Stimulated activated CD8-positive, alpha-beta memory T cell treated with anti-CD3 and anti-CD28 coated beads, Interleukin-7, amount 100 ng/mL, for 1 hour (primary cell): ENCODE data around the gene GSG1L.

Experiments
- DNase-seq, 2 donors: peaks; one replicate each; pipeline ENCODE4 v3.0.0-alpha.2; 2020; ENCODE audit warnings: low read depth in 2 of 2

GSG1L gene

GRCh38 chr16:28091656-28092055, 28.1 kb upstream of the GSG1L start:
- DNase-seq, result no peak

DNA sequence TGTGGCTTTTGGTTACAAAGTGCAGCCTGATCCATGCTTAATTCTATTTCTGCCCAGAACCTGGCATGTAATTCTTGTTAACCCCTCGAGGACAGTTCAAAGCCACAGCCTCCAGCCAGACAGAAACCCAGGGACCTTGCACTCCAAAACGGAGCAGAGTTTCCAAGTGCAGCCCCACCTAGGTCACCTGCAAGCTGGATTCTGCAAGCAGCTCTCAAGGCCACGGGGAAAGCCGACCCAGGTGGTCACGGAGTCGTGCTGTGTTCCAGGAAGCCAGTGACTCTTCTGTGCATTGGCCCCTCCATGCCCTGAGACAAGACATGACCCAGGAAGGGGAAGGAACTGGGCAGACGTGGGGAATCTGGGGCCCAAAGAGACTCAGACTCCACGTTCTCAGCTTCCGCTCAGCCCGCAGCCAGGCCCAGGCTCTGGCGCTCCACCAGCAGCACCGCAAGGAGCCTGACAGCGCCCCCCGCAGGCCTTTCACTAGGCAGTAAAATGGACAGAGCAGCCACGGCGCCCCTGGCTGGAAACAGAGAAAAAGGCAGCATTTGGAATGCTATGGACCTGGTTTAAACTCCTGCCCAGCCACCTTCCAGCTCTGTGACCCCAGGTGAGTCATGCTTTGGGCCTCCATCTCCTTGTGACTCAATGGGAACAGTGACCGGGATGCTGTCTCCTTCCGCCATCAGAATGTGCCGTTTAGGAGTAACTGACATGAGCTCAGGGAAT, 27.3 kb upstream of the GSG1L start:
- DNase-seq, result no peak

DNA sequence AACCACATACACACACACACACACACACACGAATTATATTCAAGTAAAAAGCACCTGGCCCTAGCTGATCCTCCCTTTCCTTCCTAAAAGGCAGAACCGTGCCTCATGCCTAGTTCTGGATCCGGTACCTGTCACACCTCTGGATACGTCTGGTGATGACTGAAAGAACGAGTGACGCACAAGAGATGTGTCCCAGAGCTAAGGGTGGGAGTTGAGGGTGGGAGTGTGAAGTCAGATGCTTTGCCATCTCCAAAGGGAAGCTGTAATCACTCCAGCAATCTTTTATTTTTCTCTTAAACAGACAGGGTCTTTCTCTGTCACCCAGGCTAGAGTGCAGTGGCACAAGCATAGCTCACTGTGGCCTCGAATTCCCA, 26.5 kb upstream of the GSG1L start:
- no peak for DNase-seq

- DNase-seq, result no peak
Measured at GRCh38 chr16:28089205-28089991, 25.9 kb upstream of the GSG1L start.

DNA sequence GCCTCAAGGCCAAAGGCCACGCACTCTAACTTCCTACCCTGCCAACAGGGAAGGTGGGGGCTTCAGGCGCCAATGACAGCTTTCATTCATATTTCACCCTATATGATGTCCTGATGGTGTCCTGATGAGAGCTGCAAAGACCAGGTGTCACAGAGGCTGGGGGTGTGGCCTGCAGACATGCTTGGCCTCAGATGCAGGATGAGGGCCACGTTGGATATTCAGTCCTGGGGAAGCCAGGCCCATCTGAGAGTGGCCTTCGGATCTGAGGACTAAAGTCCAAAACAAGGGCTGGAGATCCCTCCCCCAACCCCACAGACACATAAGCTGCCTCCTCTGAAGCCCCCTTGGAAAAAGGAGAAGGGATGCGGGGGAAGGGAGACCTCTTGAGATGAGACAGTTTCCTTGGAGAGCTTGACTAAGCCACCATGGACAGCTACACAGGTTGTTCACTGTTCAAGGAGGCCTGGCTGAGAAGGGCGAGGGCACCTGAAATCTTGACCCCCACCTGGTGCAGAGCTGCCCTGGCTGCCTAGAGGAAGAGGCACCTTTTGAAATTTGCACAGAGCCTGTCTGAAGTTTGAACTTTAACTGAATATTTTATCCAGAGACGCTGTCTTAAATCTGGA, 24.3 kb upstream of the GSG1L start:
- DNase-seq, result no peak

DNA sequence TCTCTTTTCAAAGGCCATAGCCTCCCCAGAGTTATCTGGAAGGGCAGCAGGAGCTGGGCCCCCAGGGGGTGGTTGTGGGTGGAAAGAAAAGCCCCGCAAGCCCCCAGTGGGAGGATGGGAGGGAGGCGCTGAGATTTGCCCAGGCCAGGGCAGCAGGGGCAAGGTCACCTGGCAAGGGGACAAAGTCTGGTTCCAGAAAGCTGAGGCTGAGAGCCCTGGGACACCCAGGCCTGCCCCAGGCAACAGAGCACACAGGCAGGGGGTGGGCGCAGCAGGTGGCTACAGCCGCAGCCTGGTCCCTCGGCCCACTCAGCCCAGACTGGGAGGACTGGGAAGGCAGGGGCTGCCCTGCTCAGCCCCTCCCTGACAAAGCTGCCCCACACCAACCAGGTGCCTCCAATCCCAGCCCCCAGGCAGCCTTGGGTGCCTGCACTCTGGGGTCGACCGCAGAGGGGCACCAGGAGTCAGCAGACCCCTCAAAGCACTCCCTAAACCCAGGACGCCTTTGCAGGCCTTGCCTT, 23.7 kb upstream of the GSG1L start:
- DNase-seq, result no peak

DNA sequence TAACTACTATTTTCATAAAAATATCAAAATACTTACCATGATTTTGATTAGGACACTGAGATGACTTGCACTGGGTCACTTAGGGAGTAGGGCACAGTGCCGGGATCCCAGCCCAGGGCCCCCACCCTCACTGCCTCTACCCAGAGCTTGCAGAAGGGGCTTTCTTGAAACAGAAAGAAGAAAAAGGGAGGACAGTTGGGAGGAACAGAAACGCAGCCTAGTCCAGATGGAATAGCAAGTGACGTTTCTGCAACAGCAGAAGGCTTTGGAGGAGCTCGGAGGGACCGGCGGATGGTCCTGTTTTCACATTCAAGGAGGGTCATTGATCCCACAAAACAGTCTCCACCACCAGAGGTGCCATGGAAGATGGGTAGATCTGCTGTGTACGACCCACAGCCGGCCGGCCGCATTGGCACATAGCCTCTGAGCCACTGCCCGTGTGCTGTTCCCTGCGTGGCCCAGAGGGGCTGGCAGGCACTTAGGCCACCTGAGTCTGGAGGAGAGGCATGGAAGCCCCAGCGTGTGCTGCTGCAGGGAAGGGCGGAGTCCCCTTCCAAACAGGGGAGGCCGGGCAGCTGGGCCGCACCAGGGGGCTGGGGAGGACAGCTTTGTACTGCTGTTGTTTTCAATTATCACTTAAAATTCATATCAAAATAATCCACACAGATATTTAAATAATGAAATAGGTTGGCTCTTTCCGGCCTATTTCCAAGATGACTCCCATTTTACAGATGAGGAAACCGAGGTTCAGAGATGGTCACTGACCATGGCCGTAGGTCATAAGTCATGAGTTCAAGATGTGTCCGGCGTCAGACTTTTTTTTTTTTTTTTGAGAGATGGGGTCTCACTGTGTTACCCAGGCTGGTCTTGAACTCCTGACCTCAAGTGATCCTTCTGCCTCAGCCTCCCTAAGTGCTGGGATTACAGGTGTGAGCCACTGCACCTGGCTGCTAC, 22.9 kb upstream of the GSG1L start:
- DNase-seq, result no peak

DNA sequence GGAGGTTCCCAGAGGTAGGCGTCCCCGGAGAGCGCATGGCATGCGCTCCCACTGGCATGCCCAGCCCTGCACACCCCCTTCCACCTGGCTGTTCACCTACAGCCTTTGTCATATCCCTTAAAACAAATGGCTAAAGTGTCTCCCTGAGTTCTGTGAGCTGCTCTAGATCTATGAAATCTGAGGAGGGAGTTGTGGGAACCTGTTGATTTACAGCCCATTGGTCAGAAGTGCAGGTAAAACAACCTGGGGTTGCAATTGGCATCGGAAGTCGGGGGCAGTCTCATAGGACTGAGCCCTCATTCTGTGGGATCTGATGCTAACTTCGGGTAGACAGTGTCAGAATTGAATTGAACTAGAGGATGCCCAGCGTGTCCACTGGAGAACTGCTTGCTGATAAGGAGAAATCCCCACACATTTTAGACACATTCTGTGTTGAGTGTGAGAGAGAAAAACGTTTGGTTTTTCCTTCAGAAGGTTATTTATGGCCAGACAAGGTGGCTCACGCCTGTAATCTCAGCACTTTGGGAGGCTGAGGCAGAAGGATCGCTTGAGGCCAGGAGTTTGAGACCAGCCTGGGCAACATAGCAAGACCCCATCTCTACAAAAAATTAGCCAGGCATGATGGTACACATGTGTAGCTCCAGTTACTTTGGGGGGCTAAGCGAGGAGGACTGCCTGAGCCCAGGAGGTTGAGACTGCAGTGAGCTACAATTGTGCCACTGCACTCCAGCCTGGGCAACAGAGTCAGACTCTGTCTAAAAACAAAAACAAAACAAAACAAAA, 22.1 kb upstream of the GSG1L start:
- DNase-seq, result no peak

DNA sequence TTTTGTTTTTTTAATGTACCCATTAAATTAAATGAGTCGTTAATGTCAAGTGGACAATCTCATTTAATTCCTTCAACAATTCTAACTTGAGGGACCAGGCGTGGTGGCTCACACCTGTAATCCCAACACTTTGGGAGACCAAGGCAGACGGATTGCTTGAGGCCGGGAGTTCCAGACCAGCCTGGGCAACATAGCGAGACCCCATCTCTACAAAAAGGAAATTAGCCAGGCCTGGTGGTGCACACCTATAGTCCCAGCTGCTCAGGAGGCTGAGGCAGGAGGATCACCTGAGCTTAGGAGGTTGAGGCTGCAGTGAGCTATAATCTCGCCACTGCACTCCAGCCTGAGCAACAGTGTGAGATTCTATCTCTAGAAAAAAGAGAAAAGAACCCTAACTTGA, 20.7 kb upstream of the GSG1L start:
- no peak for DNase-seq

- no peak for DNase-seq
Measured at GRCh38 chr16:28082624-28083023, 19.1 kb upstream of the GSG1L start.

- DNase-seq, result no peak
Measured at GRCh38 chr16:28081391-28081968, 18.0 kb upstream of the GSG1L start.

DNA sequence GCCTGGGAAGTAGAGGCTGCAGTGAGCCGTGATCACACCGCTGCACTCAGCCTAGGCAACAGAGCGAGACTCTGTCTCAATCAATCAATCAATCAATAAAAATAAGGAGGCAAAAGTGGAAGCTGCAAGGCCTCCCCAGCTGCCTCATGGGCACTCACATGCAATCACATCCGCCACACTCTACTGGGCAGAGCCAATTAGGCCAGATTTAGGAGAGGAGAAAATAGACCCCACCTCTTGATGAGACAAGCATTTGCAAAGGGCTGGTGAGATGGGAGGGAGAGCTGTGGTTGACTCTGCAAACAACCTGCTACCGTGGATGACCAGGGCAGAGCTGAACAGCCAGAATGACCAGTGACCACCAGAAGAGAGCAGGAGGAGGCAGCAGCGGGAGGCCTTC, 14.7 kb upstream of the GSG1L start:
- DNase-seq, result no peak

- DNase-seq, result no peak
Measured at GRCh38 chr16:28073836-28074235, 10.3 kb upstream of the GSG1L start.

DNA sequence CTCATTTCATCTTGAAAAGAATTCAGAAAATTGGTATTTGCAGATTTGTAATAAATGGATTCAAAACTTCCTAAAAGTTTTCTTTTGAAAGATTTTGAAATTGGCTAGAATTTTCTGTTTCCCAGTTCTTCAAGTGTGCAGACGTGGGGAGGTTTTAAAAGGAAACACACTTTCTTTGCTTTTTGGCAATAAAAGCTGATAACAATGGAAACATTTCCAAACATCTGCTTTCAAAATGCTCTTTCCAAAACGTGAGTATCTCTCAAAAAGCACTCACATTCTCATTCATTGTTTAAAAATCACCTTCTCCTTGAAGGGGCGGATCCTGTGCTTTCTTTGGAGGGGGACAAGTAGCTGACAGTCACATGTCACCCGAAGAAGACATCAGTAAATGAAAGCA, 8.6 kb upstream of the GSG1L start:
- no peak for DNase-seq

- DNase-seq, result no peak
Measured at GRCh38 chr16:28069971-28070794, 6.7 kb upstream of the GSG1L start.

GRCh38 chr16:28068976-28069375, 5.5 kb upstream of the GSG1L start:
- DNase-seq, result no peak

DNA sequence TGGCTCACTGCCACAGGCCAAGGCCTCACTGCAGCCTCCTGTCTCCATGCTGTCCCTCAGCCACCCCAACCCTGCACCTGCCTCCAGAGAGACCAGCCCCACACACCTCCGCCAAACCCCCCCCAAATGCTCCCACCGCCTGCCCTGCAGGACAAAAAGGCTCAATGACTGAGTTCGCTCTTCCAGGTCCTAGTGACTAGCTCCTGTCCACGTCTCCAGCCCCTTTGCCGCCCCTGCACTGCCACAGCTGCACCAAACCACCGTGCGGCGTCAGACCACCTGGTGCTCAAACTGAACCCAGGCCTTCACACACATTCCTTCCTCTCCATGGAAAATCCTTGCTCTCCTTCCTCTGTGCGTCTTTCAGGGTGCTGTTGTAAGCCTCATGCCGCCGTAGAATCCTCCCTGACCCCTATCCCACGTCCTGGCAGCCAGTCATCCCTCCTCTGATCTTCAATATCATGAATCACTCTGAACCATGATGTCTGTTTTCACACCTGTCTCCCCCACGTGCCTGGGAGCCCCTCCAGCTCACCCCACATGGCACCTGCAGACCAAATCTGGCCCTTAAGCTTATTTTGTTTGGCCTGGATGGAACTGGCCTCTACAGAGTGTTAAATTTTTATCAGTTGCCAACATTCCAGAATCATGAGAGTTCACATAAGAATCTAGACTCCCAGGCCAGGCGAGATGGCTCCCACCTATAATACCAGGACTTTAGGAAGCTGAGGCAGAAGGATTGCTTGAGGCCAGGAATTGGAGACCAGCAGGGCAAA, 4.3 kb upstream of the GSG1L start:
- no peak for DNase-seq

- no peak for DNase-seq
Measured at GRCh38 chr16:28064706-28065249, 1.3 kb upstream of the GSG1L start.
